K562 treated with DMSO at 1 percent for 24 hours (cell line): ENCODE measurements around the gene TRPM2. TPM values are rescaled to one million over a fixed set of nuclear protein-coding genes. Genes with fewer than 3 reads are reported as not detected.

Source experiments
- total RNA-seq: library from RNA; unstranded; fragments of 300-600 nt; gene quantifications from 2 replicates; pipeline ENCODE4 v1.2.3, GENCODE V29; 2022; ENCODE audit warnings: low read depth; ENCODE audit not compliant: insufficient read depth

TRPM2 gene
- 3.2 and 4.5 TPM in 2 replicates for total RNA-seq

GRCh38 chr21:44353191-44353970, at the start of gene TRPM2:
Gene TRPM2, plus strand, starts transcription at chr21:44353621. Its CDS starts 80 bp downstream, at chr21:44353701.

GRCh38 chr21:44338971-44339910, 14.2 kb upstream of the TRPM2 start, which contains the start of gene CFAP410:
Gene CFAP410, minus strand, starts transcription at chr21:44339390. Its CDS starts 196 bp downstream, at chr21:44339194.

GRCh38 chr21:44454747-44455523, 101.5 kb downstream of the TRPM2 start, which contains the start of gene LRRC3:
Gene LRRC3, plus strand, starts transcription at chr21:44455510. Its CDS starts 1,135 bp downstream, at chr21:44456645.

Other genes with a start within 250 kb of the TRPM2 start
- gene PWP2, start 246.2 kb upstream of the TRPM2 start, total RNA-seq, result 16.8 and 18.8 TPM in 2 replicates
- gene GATD3, start 219.9 kb upstream of the TRPM2 start, total RNA-seq, result 80.2 and 87.1 TPM in 2 replicates
- gene ICOSLG, start 112.7 kb upstream of the TRPM2 start, total RNA-seq, result 7.6 and 9.0 TPM in 2 replicates
- not detected in 2 replicates for gene DNMT3L, start 91.7 kb upstream of the TRPM2 start, total RNA-seq
- not detected in 2 replicates for gene AIRE, start 67.7 kb upstream of the TRPM2 start, total RNA-seq
- gene PFKL, start 53.6 kb upstream of the TRPM2 start, total RNA-seq, result 175 and 200 TPM in 2 replicates
- 19.1 and 28.2 TPM in 2 replicates for gene CFAP410, start 14.2 kb upstream of the TRPM2 start, total RNA-seq
- gene LRRC3, start 101.9 kb downstream of the TRPM2 start, total RNA-seq, result 0.13 and 0.21 TPM in 2 replicates
- gene KRTAP10-1, start 186.6 kb downstream of the TRPM2 start, total RNA-seq, result not detected in 2 replicates
- not detected in 2 replicates for gene KRTAP10-2, start 197.9 kb downstream of the TRPM2 start, total RNA-seq
- gene KRTAP10-3, start 205.2 kb downstream of the TRPM2 start, total RNA-seq, result not detected in 2 replicates
- gene KRTAP10-4, start 220.1 kb downstream of the TRPM2 start, total RNA-seq, result not detected in 2 replicates
- not detected in 2 replicates for gene KRTAP10-5, start 227.0 kb downstream of the TRPM2 start, total RNA-seq
- gene KRTAP10-6, start 238.9 kb downstream of the TRPM2 start, total RNA-seq, result not detected in 2 replicates
- not detected in 2 replicates for gene KRTAP10-7, start 247.0 kb downstream of the TRPM2 start, total RNA-seq